SK-N-SH (cell line): ENCODE results near the gene C19orf67. TPM values are rescaled to one million over a fixed set of nuclear protein-coding genes. Genes with fewer than 3 reads are reported as not detected.
A peak's percentile ranks its signal among the peaks of the same experiment; 100 is the strongest.

ENCODE experiments used
- CTCF ChIA-PET: fragments of 300-600, 350-600 bp; formaldehyde crosslinking; extraction: SDS; loops from one replicate; lab custom pipeline; 2021; lab: Yijun Ruan, JAX
- POLR2A ChIA-PET: fragments of 350-600 bp; sonication (Branson Sonifier 250); formaldehyde crosslinking; extraction: SDS; loops from one replicate; lab custom pipeline; 2020; ENCODE audit warnings: antibody characterized with exemption, inconsistent platforms; lab: Yijun Ruan, JAX
- DNase-seq: peaks from one replicate; pipeline ENCODE4 v3.0.0; 2012
- H2AFZ ChIP-seq: fragments of 200-600 bp; sonication (generic); 2 replicates; pipeline ENCODE4 v1.8.1; 2016; ENCODE audit warnings: antibody characterized with exemption, mild to moderate bottlenecking, low read depth
- H3F3A ChIP-seq: fragments of 200-600 bp; sonication (generic); replicated peaks from 2 replicates; pipeline ENCODE3; 2016; ENCODE audit warnings: antibody characterized with exemption, mild to moderate bottlenecking; ENCODE audit not compliant: insufficient read depth
- H3K27ac ChIP-seq, 2 experiments: fragments of 200-500 bp in 1 of 2; fragments of 200-600 bp in 1 of 2; sonication (Bioruptor generic) in 1 of 2; sonication (generic), shearing (Covaris generic) in 1 of 2; 2 replicates each; pipeline versions ENCODE4 v1.5.1 to v1.6.1; 2014 to 2016; ENCODE audit warnings: low read depth in 2 of 2, inconsistent platforms in 1 of 2, low read length in 1 of 2, mild to moderate bottlenecking in 1 of 2, mixed read lengths in 1 of 2
- H3K27me3 ChIP-seq: fragments of 200-600 bp; sonication (generic), shearing (Covaris generic); 2 replicates; pipeline ENCODE4 v1.6.1; 2016; ENCODE audit warnings: mixed run types; ENCODE audit not compliant: insufficient read depth
- H3K36me3 ChIP-seq, 2 experiments: fragments of 200-500 bp in 1 of 2; fragments of 200-600 bp in 1 of 2; sonication (Bioruptor generic) in 1 of 2; sonication (generic) in 1 of 2; replicated peaks in 1 of 2; 2 replicates each; pipeline versions ENCODE3 to v1.5.1; 2014 to 2016; ENCODE audit warnings: low read length in 1 of 2, mild to moderate bottlenecking in 1 of 2; ENCODE audit not compliant: insufficient read depth in 2 of 2, control insufficient read depth in 1 of 2
- H3K4me1 ChIP-seq, 2 experiments: fragments of 200-500 bp in 1 of 2; fragments of 200-600 bp in 1 of 2; sonication (Bioruptor generic) in 1 of 2; sonication (generic), shearing (Covaris generic) in 1 of 2; 2 replicates each; pipeline versions ENCODE4 v1.5.1 to v1.6.1; 2014 to 2016; ENCODE audit warnings: low read depth in 1 of 2, low read length in 1 of 2, mixed run types in 1 of 2; ENCODE audit not compliant: insufficient read depth in 2 of 2, control insufficient read depth in 1 of 2
- H3K4me2 ChIP-seq: fragments of 200-600 bp; sonication (generic), shearing (Covaris generic); 2 replicates; pipeline ENCODE4 v1.6.1; 2017; ENCODE audit warnings: mixed run types
- H3K4me3 ChIP-seq, 2 experiments: fragments of 200-500 bp in 1 of 2; fragments of 200-600 bp in 1 of 2; sonication (Bioruptor generic) in 1 of 2; sonication (generic), shearing (Covaris generic) in 1 of 2; 2 replicates each; pipeline versions ENCODE4 v1.5.1 to v1.8.1; 2014 to 2016; ENCODE audit warnings: low read depth in 2 of 2, inconsistent platforms in 1 of 2, low read length in 1 of 2, mild to moderate bottlenecking in 1 of 2, mixed read lengths in 1 of 2, moderate library complexity in 1 of 2
- H3K79me2 ChIP-seq: fragments of 200-600 bp; sonication (generic); 2 replicates; pipeline ENCODE4 v1.8.1; 2017; ENCODE audit warnings: mild to moderate bottlenecking; ENCODE audit not compliant: insufficient read depth
- H3K9ac ChIP-seq: fragments of 200-600 bp; sonication (generic); 2 replicates; pipeline ENCODE4 v1.6.1; 2017; ENCODE audit warnings: mixed run types
- H3K9me2 ChIP-seq: fragments of 200-600 bp; sonication (generic); 2 replicates; pipeline ENCODE4 v1.6.1; 2017; ENCODE audit warnings: mixed run types
- H3K9me3 ChIP-seq: fragments of 200-600 bp; sonication (generic); 2 replicates; pipeline ENCODE4 v1.6.1; 2017; ENCODE audit warnings: mixed run types, mild to moderate bottlenecking, moderate library complexity
- H4K20me1 ChIP-seq: fragments of 200-600 bp; sonication (generic); 2 replicates; pipeline ENCODE4 v1.6.1; 2017; ENCODE audit warnings: mild to moderate bottlenecking, mixed run types; ENCODE audit not compliant: insufficient read depth
- GABPA ChIP-seq: IDR thresholded peaks from 2 replicates; pipeline ENCODE4 v1.4.0; 2012; ENCODE audit warnings: low read depth, mild to moderate bottlenecking
- MEF2A ChIP-seq: IDR thresholded peaks from 2 replicates; pipeline ENCODE4 v1.4.0; 2012; ENCODE audit warnings: low read depth, borderline replicate concordance
- MXI1 ChIP-seq: IDR thresholded peaks from 2 replicates; pipeline ENCODE4 v1.6.1; 2012; ENCODE audit warnings: mild to moderate bottlenecking, low read depth, low read length, improper control_type of control experiment
- NRF1 ChIP-seq: IDR thresholded peaks from 2 replicates; pipeline ENCODE4 v1.6.1; 2012; ENCODE audit warnings: low read depth, mild to moderate bottlenecking, low read length
- RAD21 ChIP-seq: IDR thresholded peaks from 2 replicates; pipeline ENCODE4 v1.6.1; 2012; ENCODE audit warnings: mild to moderate bottlenecking, low read length
- RCOR1 ChIP-seq: fragments of 150-350 bp; IDR thresholded peaks from 2 replicates; pipeline ENCODE4 v1.6.1; 2017; ENCODE audit warnings: antibody characterized with exemption, low read length
- RXRA ChIP-seq: IDR thresholded peaks from 2 replicates; pipeline ENCODE4 v1.4.0; 2012; ENCODE audit warnings: low read depth, mild to moderate bottlenecking, borderline replicate concordance
- SIN3A ChIP-seq: IDR thresholded peaks from 2 replicates; pipeline ENCODE4 v1.6.1; 2012; ENCODE audit warnings: low read depth, mild to moderate bottlenecking, low read length, moderate library complexity, borderline replicate concordance
- SMC3 ChIP-seq: IDR thresholded peaks from 2 replicates; pipeline ENCODE4 v1.6.1; 2012; ENCODE audit warnings: low read depth, low read length, improper control_type of control experiment
- WGBS: methylation state at CpG from one replicate; pipeline ENCODE4 v1.1.6; 2017; ENCODE audit warnings: low lambda C conversion rate; 5-methylcytosine and 5-hydroxymethylcytosine counted together
- polyA plus RNA-seq, 3 experiments: library from polyadenylated mRNA; depleted of rRNA; stranded (reverse); fragments of >200 nt; gene quantifications; 2 replicates each; pipeline ENCODE4 v1.2.3, GENCODE V29; 2012
- TF ChIP-seq, protein P1 (sequence below): IDR thresholded peaks from 2 replicates; pipeline ENCODE4; 2012
- TF ChIP-seq, protein P2 (sequence below): IDR thresholded peaks from 2 replicates; pipeline ENCODE4 v1.4.0; 2012; ENCODE audit warnings: low read depth
- TF ChIP-seq, protein P3 (sequence below): fragments of 150-350 bp; IDR thresholded peaks from 2 replicates; pipeline ENCODE4 v1.6.1; 2017; ENCODE audit warnings: antibody characterized with exemption, low read length, low read depth, borderline replicate concordance

The C19orf67 gene
- polyA plus RNA-seq, 1 of the 3 experiments (the other 2 are of a cell fraction) = not detected

DNA sequence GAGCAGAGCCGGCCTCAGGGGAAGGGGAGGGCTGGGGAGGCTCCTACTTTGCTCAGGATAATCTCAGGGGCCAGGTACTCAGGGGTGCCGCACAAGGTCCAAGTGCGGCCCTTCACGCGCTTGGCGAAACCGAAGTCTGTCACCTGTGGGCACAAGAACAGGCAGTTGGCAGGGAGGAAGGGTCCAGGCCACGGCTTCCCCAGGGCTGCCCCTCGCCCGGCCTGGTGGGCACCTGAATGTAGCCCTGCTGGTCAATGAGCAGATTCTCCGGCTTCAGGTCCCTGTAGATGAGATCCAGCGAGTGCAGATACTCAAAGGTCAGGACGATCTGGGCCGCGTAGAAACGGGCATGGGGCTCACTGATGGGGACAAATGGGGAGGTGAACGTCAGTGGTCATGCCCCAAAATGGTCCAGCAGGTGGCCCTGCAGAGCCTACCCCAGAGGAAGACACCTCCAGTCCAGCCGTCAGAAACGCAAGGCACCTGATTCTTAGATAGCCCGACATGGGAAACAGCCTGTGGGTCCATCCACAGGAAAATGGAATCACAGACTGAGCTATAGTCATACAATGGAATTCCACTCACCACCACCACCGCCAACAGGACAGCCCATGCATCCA lies 12.1 kb upstream of the C19orf67 start:
- Histone ChIP-seq H3K9ac (no peak overlapping the region), H3K27me3 (no peaks in the 10 kb centered on the region), H3K9me3 (peaks cover 8% of the 10 kb centered on the region; the same call in 1 of the 2 replicates), H3K36me3 (peaks cover 11 to 15% of the 10 kb centered on the region in 2 experiments), H4K20me1 (no peaks in the 10 kb centered on the region), H3K9me2 (no peaks in the 10 kb centered on the region), H3K4me2 (no peak overlapping the region), H3K4me1 (no peaks in the 10 kb centered on the region), H3F3A (peaks cover 4% of the 10 kb centered on the region)
- POLR2A ChIA-PET = no interaction called here
- TF ChIP-seq SIN3A = no peak
- TF ChIP-seq, protein P1, sequence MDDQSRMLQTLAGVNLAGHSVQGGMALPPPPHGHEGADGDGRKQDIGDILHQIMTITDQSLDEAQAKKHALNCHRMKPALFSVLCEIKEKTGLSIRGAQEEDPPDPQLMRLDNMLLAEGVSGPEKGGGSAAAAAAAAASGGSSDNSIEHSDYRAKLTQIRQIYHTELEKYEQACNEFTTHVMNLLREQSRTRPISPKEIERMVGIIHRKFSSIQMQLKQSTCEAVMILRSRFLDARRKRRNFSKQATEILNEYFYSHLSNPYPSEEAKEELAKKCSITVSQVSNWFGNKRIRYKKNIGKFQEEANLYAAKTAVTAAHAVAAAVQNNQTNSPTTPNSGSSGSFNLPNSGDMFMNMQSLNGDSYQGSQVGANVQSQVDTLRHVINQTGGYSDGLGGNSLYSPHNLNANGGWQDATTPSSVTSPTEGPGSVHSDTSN = no peak
- no peak for TF ChIP-seq MXI1
- TF ChIP-seq, protein P2, sequence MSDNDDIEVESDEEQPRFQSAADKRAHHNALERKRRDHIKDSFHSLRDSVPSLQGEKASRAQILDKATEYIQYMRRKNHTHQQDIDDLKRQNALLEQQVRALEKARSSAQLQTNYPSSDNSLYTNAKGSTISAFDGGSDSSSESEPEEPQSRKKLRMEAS = no peak
- no peak for TF ChIP-seq GABPA
- TF ChIP-seq, protein P3, sequence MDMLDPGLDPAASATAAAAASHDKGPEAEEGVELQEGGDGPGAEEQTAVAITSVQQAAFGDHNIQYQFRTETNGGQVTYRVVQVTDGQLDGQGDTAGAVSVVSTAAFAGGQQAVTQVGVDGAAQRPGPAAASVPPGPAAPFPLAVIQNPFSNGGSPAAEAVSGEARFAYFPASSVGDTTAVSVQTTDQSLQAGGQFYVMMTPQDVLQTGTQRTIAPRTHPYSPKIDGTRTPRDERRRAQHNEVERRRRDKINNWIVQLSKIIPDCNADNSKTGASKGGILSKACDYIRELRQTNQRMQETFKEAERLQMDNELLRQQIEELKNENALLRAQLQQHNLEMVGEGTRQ = no peak
- TF ChIP-seq RXRA = no peak
- TF ChIP-seq SMC3 = peak; percentile 19; the same call in 1 of the 2 replicates
- TF ChIP-seq, all 33 proteins: peak for 1
- no peak overlapping the region for H3K4me3 ChIP-seq
- WGBS = 93% methylated on average over 13 of the region's 21 CpGs
- no peaks in the 10 kb centered on the region for H3K79me2 ChIP-seq
- no peak overlapping the region for H2AFZ ChIP-seq
- no peak for DNase-seq
- no peak overlapping the region for H3K27ac ChIP-seq
- CTCF ChIA-PET = no interaction called here

DNA sequence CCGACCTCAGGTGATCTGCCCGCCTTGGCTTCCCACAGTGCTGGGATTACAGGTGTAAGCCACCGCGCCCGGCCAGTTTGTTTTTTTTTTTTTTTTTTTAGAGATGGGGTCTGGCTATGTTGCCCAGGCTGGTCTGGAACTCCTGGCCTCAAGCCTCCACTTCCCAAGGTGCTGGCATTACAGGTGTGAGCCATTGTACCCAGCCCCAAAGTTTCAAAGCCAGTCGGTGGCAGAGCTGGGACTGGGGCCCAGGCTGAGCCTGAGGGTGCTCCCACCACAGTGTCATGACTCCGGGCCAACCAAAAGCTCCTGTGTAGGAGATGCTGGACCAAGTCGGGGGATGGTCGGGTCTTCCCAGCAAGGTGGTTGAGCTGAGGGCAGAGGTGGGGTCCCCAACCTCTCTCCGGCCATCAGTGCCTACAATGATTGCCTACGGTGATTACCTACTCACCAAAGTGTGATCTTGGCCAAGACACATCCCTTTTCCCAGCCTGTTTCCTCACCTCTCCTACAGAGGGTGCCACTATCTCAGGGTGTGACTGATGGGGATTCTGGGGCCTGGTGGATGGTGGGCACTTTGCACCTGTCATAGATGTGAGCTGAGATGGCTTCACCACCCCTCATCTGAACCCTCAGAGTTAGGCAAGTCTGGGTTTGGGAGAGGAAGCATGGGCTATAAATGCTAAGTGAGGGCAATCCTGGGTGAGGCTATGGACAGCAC lies 10.8 kb upstream of the C19orf67 start:
- Histone ChIP-seq H4K20me1 (no peaks in the 10 kb centered on the region), H3K9ac (no peak overlapping the region), H3K27me3 (no peaks in the 10 kb centered on the region), H3K36me3 (peaks cover 11 to 13% of the 10 kb centered on the region in 2 experiments), H2AFZ (no peak overlapping the region), H3K4me1 (peaks cover 0 to 5% of the 10 kb centered on the region in 2 experiments; a peak in 1 of 4 replicates), H3K9me2 (no peaks in the 10 kb centered on the region), H3K4me3 (no peak overlapping the region), H3K27ac (no peak overlapping the region), H3K9me3 (peaks cover 8% of the 10 kb centered on the region; the same call in 1 of the 2 replicates), H3K4me2 (no peak overlapping the region), H3K79me2 (no peaks in the 10 kb centered on the region), H3F3A (peaks cover 8% of the 10 kb centered on the region)
- no peak for DNase-seq
- TF ChIP-seq RAD21 (0 out of 2 replicates have a peak, but pooled peaks have one; percentile 8), MEF2A (no peak), RCOR1 (no peak), NRF1 (no peak), GABPA (no peak), MXI1 (no peak), SIN3A (no peak)
- TF ChIP-seq, protein P1 = no peak
- POLR2A ChIA-PET = no interaction called here
- 92% methylated on average over 10 of the region's 11 CpGs for WGBS
- CTCF ChIA-PET = interaction anchor here (0.6 to 1.2 kb wide), 3 partner anchors 37 to 384 kb away, joined by 3 to 4 read pairs (median 3); no protein-coding TSS in a partner anchor
